ENCODE results near the gene OXSR1.
A peak's percentile ranks its signal among the peaks of the same experiment; 100 is the strongest.

The OXSR1 gene

GRCh38 chr3:38136777-38137614 lies 28.3 kb upstream of the OXSR1 start, which contains the start of gene ACAA1:
TSS of gene ACAA1 (minus strand) at chr3:38137127. CDS start at chr3:38137035, 92 bp downstream.
- Histone ChIP-seq H3K36me3 (ENCODE audit: insufficient read depth, low read length) (no peaks in the 10 kb centered on the region), H3K9me3 (ENCODE audit: insufficient read depth, low read depth, low read length) (no peaks in the 10 kb centered on the region), H4K20me1 (ENCODE audit: insufficient read depth, low read length, poor library complexity, severe bottlenecking) (peaks cover 31% of the 10 kb centered on the region), H3F3A (ENCODE audit: low read depth) (no peaks in the 10 kb centered on the region), H3K9ac (ENCODE audit: low read depth, low read length, poor library complexity, severe bottlenecking) (peak within 1 kb of the TSS; percentile 86), H3K27me3 (ENCODE audit: insufficient read depth, low read length, poor library complexity, severe bottlenecking) (no peaks in the 10 kb centered on the region), H3K4me2 (ENCODE audit: low read depth, low read length, poor library complexity, severe bottlenecking) (peak within 1 kb of the TSS; percentile 92), H3K9me2 (replicated peaks; ENCODE audit: low read depth, low read length) (no peaks in the 10 kb centered on the region), H3K4me3 (ENCODE audit: low read length, poor library complexity, severe bottlenecking) (peak within 1 kb of the TSS; percentile 81), H3K79me2 (ENCODE audit: insufficient read depth, low read length) (peaks cover 67% of the 10 kb centered on the region), H2AFZ (ENCODE audit: low read length) (peak within 1 kb of the TSS; percentile 86), H3K4me1 (ENCODE audit: insufficient read depth, low read length, poor library complexity, severe bottlenecking) (peaks cover 45% of the 10 kb centered on the region)
- TF ChIP-seq CTCF (conservative IDR thresholded peaks at IDR 0.05; ENCODE audit: low read length): no peak
- no peak for TF ChIP-seq EZH2phosphoT487 (IDR thresholded peaks at IDR 0.05; ENCODE audit: borderline replicate concordance)

GRCh38 chr3:38137615-38138348 lies 27.6 kb upstream of the OXSR1 start:
- Histone ChIP-seq H3K4me2 (ENCODE audit: low read depth, low read length, poor library complexity, severe bottlenecking) (peak overlapping the region; percentile 89), H3K9ac (ENCODE audit: low read depth, low read length, poor library complexity, severe bottlenecking) (peak overlapping the region; percentile 83), H3K9me3 (ENCODE audit: insufficient read depth, low read depth, low read length) (no peaks in the 10 kb centered on the region), H3K4me1 (ENCODE audit: insufficient read depth, low read length, poor library complexity, severe bottlenecking) (peaks cover 45% of the 10 kb centered on the region), H3K79me2 (ENCODE audit: insufficient read depth, low read length) (peaks cover 67% of the 10 kb centered on the region), H3K36me3 (ENCODE audit: insufficient read depth, low read length) (no peaks in the 10 kb centered on the region), H3F3A (ENCODE audit: low read depth) (no peaks in the 10 kb centered on the region), H3K9me2 (replicated peaks; ENCODE audit: low read depth, low read length) (no peaks in the 10 kb centered on the region), H2AFZ (ENCODE audit: low read length) (peak overlapping the region; percentile 86), H4K20me1 (ENCODE audit: insufficient read depth, low read length, poor library complexity, severe bottlenecking) (peaks cover 31% of the 10 kb centered on the region), H3K4me3 (ENCODE audit: low read length, poor library complexity, severe bottlenecking) (peak overlapping the region; percentile 81), H3K27me3 (ENCODE audit: insufficient read depth, low read length, poor library complexity, severe bottlenecking) (no peaks in the 10 kb centered on the region)
- TF ChIP-seq CTCF (conservative IDR thresholded peaks at IDR 0.05; ENCODE audit: low read length): no peak
- TF ChIP-seq EZH2phosphoT487 (IDR thresholded peaks at IDR 0.05; ENCODE audit: borderline replicate concordance): no peak

- TF ChIP-seq EZH2phosphoT487 (IDR thresholded peaks at IDR 0.05; ENCODE audit: borderline replicate concordance) (no peak), CTCF (conservative IDR thresholded peaks at IDR 0.05; ENCODE audit: low read length) (no peak)
- peak within 1 kb of the TSS; percentile 86 for H2AFZ ChIP-seq (ENCODE audit: low read length)
- H3K4me1 ChIP-seq (ENCODE audit: insufficient read depth, low read length, poor library complexity, severe bottlenecking): peaks cover 42% of the 10 kb centered on the region
Observed at GRCh38 chr3:38138349-38139190, 26.8 kb upstream of the OXSR1 start, which contains the start of gene MYD88. TSS of gene MYD88 (plus strand) at chr3:38138661. CDS start at chr3:38138701, 40 bp downstream.

More at GRCh38 chr3:38138349-38139190, 26.8 kb upstream of the OXSR1 start, which contains the start of gene MYD88:
- Histone ChIP-seq H3K4me3 (ENCODE audit: low read length, poor library complexity, severe bottlenecking) (peak within 1 kb of the TSS; percentile 81), H3K9me3 (ENCODE audit: insufficient read depth, low read depth, low read length) (no peaks in the 10 kb centered on the region), H3K36me3 (ENCODE audit: insufficient read depth, low read length) (no peaks in the 10 kb centered on the region), H3K4me2 (ENCODE audit: low read depth, low read length, poor library complexity, severe bottlenecking) (peak within 1 kb of the TSS; percentile 89), H3K27me3 (ENCODE audit: insufficient read depth, low read length, poor library complexity, severe bottlenecking) (no peaks in the 10 kb centered on the region), H3K79me2 (ENCODE audit: insufficient read depth, low read length) (peaks cover 64% of the 10 kb centered on the region), H3K9ac (ENCODE audit: low read depth, low read length, poor library complexity, severe bottlenecking) (peak within 1 kb of the TSS; percentile 83), H4K20me1 (ENCODE audit: insufficient read depth, low read length, poor library complexity, severe bottlenecking) (peaks cover 31% of the 10 kb centered on the region), H3K9me2 (replicated peaks; ENCODE audit: low read depth, low read length) (no peaks in the 10 kb centered on the region), H3F3A (ENCODE audit: low read depth) (no peaks in the 10 kb centered on the region)

Measured in Loucy (cell line).